DOHH2 (cell line): ENCODE results near the gene MSH5.

Source experiments
- H3F3A ChIP-seq: fragments of 200-600 bp; sonication (generic), shearing (Covaris generic); 2 replicates; pipeline ENCODE4 v1.6.0; 2016; ENCODE audit warnings: antibody characterized with exemption, mild to moderate bottlenecking; ENCODE audit not compliant: control insufficient read depth, insufficient read depth
- H3K27ac ChIP-seq: fragments of 200-600 bp; sonication (generic); 2 replicates; pipeline ENCODE4 v1.5.1; 2014; ENCODE audit warnings: low read depth, mild to moderate bottlenecking, low read length, moderate library complexity
- H3K27me3 ChIP-seq: fragments of 200-600 bp; sonication (generic); 2 replicates; pipeline ENCODE4 v1.6.1; 2014; ENCODE audit warnings: mild to moderate bottlenecking, low read length, mixed read lengths; ENCODE audit not compliant: control insufficient read depth
- H3K36me3 ChIP-seq: fragments of 200-600 bp; sonication (generic); 2 replicates; pipeline ENCODE4 v1.6.1; 2014; ENCODE audit warnings: mild to moderate bottlenecking, low read length, moderate library complexity, mixed read lengths; ENCODE audit not compliant: control insufficient read depth
- H3K4me1 ChIP-seq: fragments of 200-600 bp; sonication (generic); 2 replicates; pipeline ENCODE4 v1.6.1; 2014; ENCODE audit warnings: mild to moderate bottlenecking, low read length, mixed read lengths; ENCODE audit not compliant: control insufficient read depth
- H3K4me2 ChIP-seq: fragments of 200-600 bp; sonication (generic); 2 replicates; pipeline ENCODE4 v1.6.0; 2014; ENCODE audit warnings: mild to moderate bottlenecking, low read length, moderate library complexity
- H3K4me3 ChIP-seq: fragments of 200-600 bp; sonication (generic); 2 replicates; pipeline ENCODE4 v1.5.1; 2014; ENCODE audit warnings: mild to moderate bottlenecking, low read length, mixed read lengths
- H3K79me2 ChIP-seq: fragments of 200-600 bp; sonication (generic); 2 replicates; pipeline ENCODE4 v1.6.1; 2014; ENCODE audit warnings: mild to moderate bottlenecking, low read length, mixed read lengths; ENCODE audit not compliant: control insufficient read depth
- H3K9me2 ChIP-seq: fragments of 200-600 bp; sonication (generic); replicated peaks from 2 replicates; pipeline ENCODE4 v1.6.1; 2014; ENCODE audit warnings: mild to moderate bottlenecking, low read length, mixed read lengths; ENCODE audit not compliant: control insufficient read depth
- H3K9me3 ChIP-seq: fragments of 200-600 bp; sonication (generic); 2 replicates; pipeline ENCODE4 v1.6.1; 2014; ENCODE audit warnings: antibody characterized with exemption, low read length, mixed read lengths; ENCODE audit not compliant: control insufficient read depth, insufficient read depth
- H4K20me1 ChIP-seq: fragments of 200-600 bp; sonication (generic); 2 replicates; pipeline ENCODE4 v1.6.0; 2014; ENCODE audit warnings: low read depth, mild to moderate bottlenecking, antibody characterized with exemption, low read length, moderate library complexity; ENCODE audit not compliant: control insufficient read depth, insufficient read depth
- CTCF ChIP-seq: fragments of 200-600 bp; sonication (generic); IDR thresholded peaks from one replicate; pipeline ENCODE4 v1.5.1; 2014; ENCODE audit warnings: antibody characterized with exemption, mild to moderate bottlenecking, low read depth, low read length; ENCODE audit not compliant: poor library complexity, severe bottlenecking
- EZH2phosphoT487 ChIP-seq: fragments of 200-600 bp; sonication (generic); IDR thresholded peaks from 2 replicates; pipeline ENCODE4 v1.6.1; 2017; ENCODE audit warnings: borderline replicate concordance, mild to moderate bottlenecking, antibody characterized with exemption, low read length, moderate library complexity, mixed read lengths

Gene MSH5

GRCh38 chr6:31752739-31753319 lies 13.0 kb downstream of the MSH5 start:
- Histone ChIP-seq H3K27ac (no peak overlapping the region), H3K36me3 (peaks cover 16% of the 10 kb centered on the region), H4K20me1 (no peaks in the 10 kb centered on the region), H3K79me2 (no peaks in the 10 kb centered on the region), H3K4me3 (no peak overlapping the region), H3K27me3 (no peaks in the 10 kb centered on the region), H3K9me2 (no peaks in the 10 kb centered on the region), H3K4me2 (no peak overlapping the region), H3F3A (peaks cover 10% of the 10 kb centered on the region), H3K4me1 (no peaks in the 10 kb centered on the region), H3K9me3 (no peaks in the 10 kb centered on the region)
- TF ChIP-seq CTCF (no peak), EZH2phosphoT487 (no peak)

GRCh38 chr6:31758281-31758680 lies 18.5 kb downstream of the MSH5 start:
- Histone ChIP-seq H3K79me2 (no peaks in the 10 kb centered on the region), H3K4me3 (no peak overlapping the region), H3K9me2 (no peaks in the 10 kb centered on the region), H3K27me3 (no peaks in the 10 kb centered on the region), H3K27ac (no peak overlapping the region), H3K36me3 (peaks cover 42% of the 10 kb centered on the region), H3K9me3 (no peaks in the 10 kb centered on the region), H3F3A (no peaks in the 10 kb centered on the region), H3K4me2 (no peak overlapping the region), H3K4me1 (no peaks in the 10 kb centered on the region), H4K20me1 (no peaks in the 10 kb centered on the region)
- TF ChIP-seq EZH2phosphoT487: no peak
- TF ChIP-seq CTCF: no peak

GRCh38 chr6:31760790-31761189 lies 21.0 kb downstream of the MSH5 start:
- Histone ChIP-seq H4K20me1 (no peaks in the 10 kb centered on the region), H3K27me3 (no peaks in the 10 kb centered on the region), H3K4me1 (no peaks in the 10 kb centered on the region), H3K27ac (no peak overlapping the region), H3K79me2 (no peaks in the 10 kb centered on the region), H3K4me3 (no peak overlapping the region), H3K4me2 (no peak overlapping the region), H3K9me2 (no peaks in the 10 kb centered on the region), H3F3A (no peaks in the 10 kb centered on the region), H3K36me3 (peaks cover 49% of the 10 kb centered on the region), H3K9me3 (no peaks in the 10 kb centered on the region)
- no peak for TF ChIP-seq EZH2phosphoT487
- TF ChIP-seq CTCF: no peak
